ENCODE results near the gene RTL1.

The RTL1 gene

DNA sequence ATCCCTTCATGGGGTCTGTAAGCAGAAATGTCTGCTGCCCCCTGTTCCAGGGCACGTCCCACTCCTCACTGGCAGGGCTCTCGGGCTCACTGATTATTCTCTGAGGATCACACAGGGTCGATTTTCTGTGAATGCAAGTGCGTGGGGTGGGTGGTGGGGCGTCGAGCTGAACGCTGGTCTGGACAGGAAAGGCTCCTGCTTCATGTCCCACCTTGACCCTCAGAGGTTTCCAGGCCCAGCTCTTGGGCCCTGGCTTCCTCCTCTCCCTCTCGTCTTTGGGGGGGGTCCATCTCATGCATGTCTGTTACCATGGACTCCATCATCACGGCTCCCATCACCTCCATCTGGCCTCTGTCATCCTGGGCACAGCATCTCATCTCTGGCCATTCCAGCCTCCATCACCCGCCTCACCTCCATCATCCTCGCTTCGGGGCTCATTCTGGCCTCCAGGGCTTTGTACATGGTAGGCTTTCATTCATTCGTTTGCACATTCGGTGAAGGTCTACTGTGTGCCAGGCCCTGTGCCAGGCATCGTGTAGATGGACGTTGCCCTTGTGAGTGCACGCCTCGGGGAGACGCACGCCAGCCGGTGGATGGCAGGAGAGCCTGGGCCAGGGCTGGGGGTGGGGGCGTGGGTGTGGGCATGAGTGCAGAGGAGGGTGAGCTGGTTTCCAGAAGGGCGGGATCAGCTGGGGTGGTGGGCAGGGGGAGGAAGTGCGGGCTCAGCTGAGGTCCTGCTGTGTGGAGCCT is 34.7 kb downstream of the RTL1 start:
- ATAC-seq (replicated peaks) (no peak), DNase-seq (no peak)
- H3K4me1 Mint-ChIP-seq, result no peaks in the 10 kb centered on the region
- H3K27ac Mint-ChIP-seq, result no peak overlapping the region
- peaks cover 4 to 17% of the 10 kb centered on the region in 2 donors for H3K9me3 Mint-ChIP-seq
- H3K36me3 Mint-ChIP-seq, result no peaks in the 10 kb centered on the region
- H3K27me3 Mint-ChIP-seq, result no peaks in the 10 kb centered on the region
- H3K4me3 Mint-ChIP-seq, result no peak overlapping the region

- ATAC-seq (replicated peaks) (no peak), DNase-seq (no peak)
- Mint-ChIP-seq H3K9me3 (peaks cover 5 to 15% of the 10 kb centered on the region in 2 donors), H3K27ac (no peak overlapping the region), H3K4me1 (no peaks in the 10 kb centered on the region), H3K27me3 (no peaks in the 10 kb centered on the region), H3K4me3 (no peak overlapping the region), H3K36me3 (no peaks in the 10 kb centered on the region)
Measured at GRCh38 chr14:100867631-100868315, 35.7 kb downstream of the RTL1 start.

GRCh38 chr14:100866666-100867630 is 36.6 kb downstream of the RTL1 start:
- DNase-seq (no peak), ATAC-seq (replicated peaks) (no peak)
- Mint-ChIP-seq H3K4me3 (no peak overlapping the region), H3K4me1 (no peaks in the 10 kb centered on the region), H3K36me3 (no peaks in the 10 kb centered on the region), H3K27me3 (no peaks in the 10 kb centered on the region), H3K27ac (no peak overlapping the region), H3K9me3 (peaks cover 7 to 12% of the 10 kb centered on the region in 2 donors)

DNA sequence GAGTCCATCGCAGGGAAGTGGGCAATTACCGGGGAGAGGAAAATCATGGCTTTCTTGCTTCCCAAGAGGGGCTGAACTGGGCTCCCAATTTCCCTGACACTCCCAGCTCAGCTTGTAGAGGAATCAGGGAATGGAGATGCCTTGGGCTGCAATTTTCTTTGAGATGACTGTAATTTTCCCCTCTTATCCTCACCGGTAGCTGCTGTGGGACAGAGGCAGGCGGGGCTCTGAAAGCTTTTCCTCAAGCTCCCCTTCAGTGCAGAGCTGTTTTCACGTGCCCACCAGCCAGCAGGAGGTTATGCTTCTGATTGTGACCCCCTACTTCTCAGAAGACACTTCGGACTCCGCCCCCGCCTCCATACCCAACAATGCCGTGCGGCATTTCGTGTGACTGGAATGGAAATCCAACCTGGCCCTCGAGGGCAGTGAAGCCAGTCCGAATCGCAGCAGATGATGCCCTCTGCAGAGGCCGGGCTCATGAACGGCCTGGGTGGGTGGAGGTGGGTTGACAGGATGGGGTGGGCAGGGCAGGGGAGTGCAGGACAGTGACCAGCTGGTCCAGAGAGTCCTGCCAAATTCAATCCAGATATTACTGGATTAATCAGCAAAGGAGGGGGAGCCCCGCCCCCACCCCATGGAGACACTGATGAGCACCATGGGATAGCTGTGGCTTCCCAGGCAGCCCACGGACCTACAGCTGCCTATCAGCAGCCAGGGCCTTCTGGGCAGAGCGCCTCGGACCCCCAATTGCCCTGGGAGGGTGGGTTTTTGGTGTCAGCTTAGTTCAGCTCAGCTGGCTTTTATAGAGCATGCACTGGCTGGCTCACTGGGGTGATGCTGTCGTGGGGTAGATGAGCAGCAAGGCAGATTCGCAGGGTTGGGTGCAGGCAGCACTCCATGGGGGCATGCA is 37.6 kb downstream of the RTL1 start:
- no peak overlapping the region for H3K27ac Mint-ChIP-seq
- ATAC-seq (replicated peaks), result no peak
- H3K36me3 Mint-ChIP-seq, result no peaks in the 10 kb centered on the region
- no peaks in the 10 kb centered on the region for H3K4me1 Mint-ChIP-seq
- H3K27me3 Mint-ChIP-seq, result no peaks in the 10 kb centered on the region
- H3K4me3 Mint-ChIP-seq, result no peak overlapping the region
- H3K9me3 Mint-ChIP-seq, result peaks cover 4% of the 10 kb centered on the region in 2 donors
- no peak for DNase-seq

DNA sequence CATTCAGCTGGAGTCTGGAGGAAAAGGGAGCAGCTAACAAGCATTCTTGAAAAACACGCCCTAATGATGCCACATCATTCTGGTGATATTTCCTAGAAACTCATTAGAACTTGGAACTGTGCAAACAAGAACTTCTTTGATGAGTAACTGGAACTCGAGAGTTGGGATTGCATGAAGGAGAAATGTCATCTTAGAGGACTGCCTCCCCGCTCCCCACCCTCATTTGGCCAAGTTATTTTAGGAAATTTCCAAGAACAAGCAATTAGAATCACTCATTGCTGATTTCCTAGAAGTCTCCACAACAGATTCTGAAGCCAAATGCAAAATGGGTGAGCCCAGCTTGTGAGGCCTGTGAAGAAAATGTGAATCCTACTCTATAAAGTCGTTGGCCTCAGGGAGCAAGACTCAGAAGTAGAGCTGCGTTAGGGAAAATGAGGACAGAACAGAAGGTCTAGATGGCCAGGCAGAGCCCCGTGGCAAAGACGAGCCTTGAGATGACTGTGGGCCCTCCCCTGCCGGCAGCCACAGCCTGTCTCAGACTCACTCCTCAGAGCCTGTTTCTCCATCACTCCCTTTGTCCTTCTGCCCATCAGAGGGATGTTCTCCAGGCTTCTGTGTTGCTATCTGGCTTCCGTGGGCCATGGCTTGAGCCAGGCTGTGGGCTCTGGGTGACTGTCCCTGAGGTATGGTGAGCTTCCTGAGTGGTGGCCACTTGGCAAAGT is 38.4 kb downstream of the RTL1 start:
- H3K4me1 Mint-ChIP-seq, result no peaks in the 10 kb centered on the region
- DNase-seq, result no peak
- H3K4me3 Mint-ChIP-seq, result no peak overlapping the region
- H3K36me3 Mint-ChIP-seq, result no peaks in the 10 kb centered on the region
- ATAC-seq (replicated peaks), result no peak
- H3K27ac Mint-ChIP-seq, result no peak overlapping the region
- peaks cover 0 to under 1% of the 10 kb centered on the region in 2 donors for H3K27me3 Mint-ChIP-seq
- peaks cover 4% of the 10 kb centered on the region in 2 donors for H3K9me3 Mint-ChIP-seq

DNA sequence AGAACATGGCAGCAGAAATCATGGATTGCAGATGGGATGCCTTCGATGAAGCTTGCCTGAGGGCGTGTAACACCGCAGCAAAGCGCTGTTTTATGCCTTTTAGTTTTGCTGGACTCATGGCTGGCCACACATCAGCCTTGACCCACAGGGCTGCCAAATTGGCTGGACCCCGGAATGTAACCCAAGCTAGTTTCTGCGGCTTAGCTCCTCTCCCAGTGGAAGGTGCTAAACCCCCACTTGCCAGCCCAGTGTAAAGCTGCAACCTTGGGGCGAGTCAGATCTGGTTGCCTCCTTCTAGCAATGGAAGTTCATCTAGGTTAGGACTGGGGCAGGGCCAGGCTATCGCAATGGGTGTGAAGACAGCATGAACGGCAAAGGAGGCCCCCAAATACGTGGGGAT is 39.3 kb downstream of the RTL1 start:
- Mint-ChIP-seq H3K27me3 (peaks cover 0 to 6% of the 10 kb centered on the region in 2 donors), H3K9me3 (peaks cover 4% of the 10 kb centered on the region in 2 donors), H3K27ac (no peak overlapping the region), H3K36me3 (no peaks in the 10 kb centered on the region), H3K4me3 (no peak overlapping the region), H3K4me1 (no peaks in the 10 kb centered on the region)
- DNase-seq (no peak), ATAC-seq (replicated peaks) (no peak)

GRCh38 chr14:100862793-100863192 is 40.7 kb downstream of the RTL1 start:
- no peak overlapping the region for H3K4me3 Mint-ChIP-seq
- DNase-seq, result no peak
- ATAC-seq (replicated peaks), result no peak
- H3K36me3 Mint-ChIP-seq, result no peaks in the 10 kb centered on the region
- peaks cover 4% of the 10 kb centered on the region in 2 donors for H3K9me3 Mint-ChIP-seq
- no peaks in the 10 kb centered on the region for H3K4me1 Mint-ChIP-seq
- peaks cover 0 to 11% of the 10 kb centered on the region in 2 donors for H3K27me3 Mint-ChIP-seq
- H3K27ac Mint-ChIP-seq, result no peak overlapping the region

DNA sequence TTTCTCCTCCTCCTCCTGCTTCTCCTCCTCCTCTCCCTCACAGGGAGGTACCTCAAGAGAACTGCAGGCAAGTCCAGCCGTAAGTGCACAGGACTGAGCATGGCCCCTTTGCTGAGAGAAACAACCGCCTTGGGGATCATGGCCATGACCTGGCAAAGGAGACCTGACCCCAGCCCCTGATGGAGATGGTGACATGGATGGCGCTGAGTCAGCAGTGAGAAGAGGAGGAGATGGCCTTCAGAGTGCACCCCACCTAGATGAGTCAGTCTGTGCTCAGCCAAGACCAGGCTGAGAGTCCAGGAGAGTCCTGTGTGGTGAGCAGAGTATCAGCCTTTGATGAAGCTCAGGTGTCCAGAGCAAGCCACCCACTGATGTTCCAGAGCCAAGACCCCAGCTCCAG is 41.2 kb downstream of the RTL1 start:
- no peak for DNase-seq
- no peaks in the 10 kb centered on the region for H3K4me1 Mint-ChIP-seq
- ATAC-seq (replicated peaks), result no peak
- H3K36me3 Mint-ChIP-seq, result no peaks in the 10 kb centered on the region
- H3K9me3 Mint-ChIP-seq, result peaks cover 4% of the 10 kb centered on the region in 2 donors
- no peak overlapping the region for H3K27ac Mint-ChIP-seq
- H3K4me3 Mint-ChIP-seq, result no peak overlapping the region
- peaks cover 0 to 11% of the 10 kb centered on the region in 2 donors for H3K27me3 Mint-ChIP-seq

- ATAC-seq (replicated peaks) (no peak), DNase-seq (no peak)
- Mint-ChIP-seq H3K27me3 (peaks cover 0 to 11% of the 10 kb centered on the region in 2 donors), H3K4me3 (no peak overlapping the region), H3K36me3 (no peaks in the 10 kb centered on the region), H3K4me1 (no peaks in the 10 kb centered on the region), H3K9me3 (peaks cover 4% of the 10 kb centered on the region in 2 donors), H3K27ac (no peak overlapping the region)
Measured at GRCh38 chr14:100861937-100862247, 41.6 kb downstream of the RTL1 start.

- H3K4me1 Mint-ChIP-seq, result no peaks in the 10 kb centered on the region
Measured at GRCh38 chr14:100861188-100861936, 42.2 kb downstream of the RTL1 start.

DNA sequence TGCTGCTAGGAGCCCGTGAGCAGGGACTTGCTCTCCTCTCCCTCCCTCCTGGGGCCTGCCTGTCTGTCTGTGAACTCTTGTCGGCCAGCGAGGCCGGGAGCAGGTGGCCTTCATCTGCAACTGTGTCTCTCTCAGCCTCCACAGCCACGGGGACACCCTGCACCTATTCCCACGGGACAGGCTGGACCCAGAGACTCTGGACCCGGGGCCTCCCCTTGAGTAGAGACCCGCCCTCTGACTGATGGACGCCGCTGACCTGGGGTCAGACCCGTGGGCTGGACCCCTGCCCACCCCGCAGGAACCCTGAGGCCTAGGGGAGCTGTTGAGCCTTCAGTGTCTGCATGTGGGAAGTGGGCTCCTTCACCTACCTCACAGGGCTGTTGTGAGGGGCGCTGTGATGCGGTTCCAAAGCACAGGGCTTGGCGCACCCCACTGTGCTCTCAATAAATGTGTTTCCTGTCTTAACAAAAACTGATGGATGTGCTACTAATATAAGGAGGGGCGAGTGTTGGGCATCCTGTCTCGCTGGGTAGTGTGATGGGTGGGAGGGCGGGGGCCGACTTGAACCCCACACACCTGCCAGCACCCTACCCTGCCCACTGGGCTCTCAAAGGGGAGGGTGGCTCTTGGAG is 42.9 kb downstream of the RTL1 start:
- Mint-ChIP-seq H3K27ac (no peak overlapping the region), H3K4me3 (no peak overlapping the region), H3K36me3 (no peaks in the 10 kb centered on the region), H3K4me1 (no peaks in the 10 kb centered on the region), H3K27me3 (peaks cover 0 to 18% of the 10 kb centered on the region in 2 donors), H3K9me3 (peaks cover 4% of the 10 kb centered on the region in 2 donors)
- no peak for DNase-seq
- no peak for ATAC-seq (replicated peaks)

More at GRCh38 chr14:100861188-100861936, 42.2 kb downstream of the RTL1 start:
- Mint-ChIP-seq H3K4me3 (no peak overlapping the region), H3K27ac (no peak overlapping the region), H3K36me3 (no peaks in the 10 kb centered on the region), H3K9me3 (peaks cover 4% of the 10 kb centered on the region in 2 donors), H3K27me3 (peaks cover 0 to 12% of the 10 kb centered on the region in 2 donors)
- ATAC-seq (replicated peaks) (no peak), DNase-seq (no peak)

GRCh38 chr14:100859781-100860180 is 43.7 kb downstream of the RTL1 start:
- peaks cover 0 to 18% of the 10 kb centered on the region in 2 donors for H3K27me3 Mint-ChIP-seq

More at GRCh38 chr14:100859781-100860180, 43.7 kb downstream of the RTL1 start:
- no peak overlapping the region for H3K27ac Mint-ChIP-seq
- ATAC-seq (replicated peaks) (no peak), DNase-seq (no peak)
- H3K36me3 Mint-ChIP-seq, result no peaks in the 10 kb centered on the region
- peaks cover 4% of the 10 kb centered on the region in 2 donors for H3K9me3 Mint-ChIP-seq
- no peak overlapping the region for H3K4me3 Mint-ChIP-seq
- H3K4me1 Mint-ChIP-seq, result no peaks in the 10 kb centered on the region
